ENCODE data around the gene BUB1B.
"Not testable (repeated sequence)": the region's sequence is repeated elsewhere in the genome, so short reads cannot be mapped to it uniquely, and the experiment has no call there.

BUB1B gene

GRCh38 chr15:40137303-40138200, 23.3 kb upstream of the BUB1B start:
- DNase-seq, result no peak

DNA sequence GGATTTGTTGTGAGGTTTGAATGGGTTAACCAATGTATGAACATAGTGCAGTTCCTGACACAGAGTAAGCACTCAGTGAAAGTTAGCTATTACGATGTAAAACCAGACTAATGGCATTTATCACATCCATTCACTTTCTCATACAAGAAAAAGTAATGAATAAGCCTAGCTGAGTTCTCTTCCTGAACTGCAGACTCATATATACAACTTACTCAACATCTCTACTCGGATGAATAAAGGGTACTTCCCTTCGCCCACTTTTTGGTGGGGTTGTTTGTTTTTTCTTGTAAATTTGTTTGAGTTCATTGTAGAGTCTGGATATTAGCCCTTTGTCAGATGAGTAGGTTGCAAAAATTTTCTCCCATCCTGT, 22.7 kb upstream of the BUB1B start:
- not testable (repeated sequence) for DNase-seq

- DNase-seq, result no peak
Observed at GRCh38 chr15:40142428-40142827, 18.4 kb upstream of the BUB1B start.

GRCh38 chr15:40146037-40146436, 14.8 kb upstream of the BUB1B start:
- no peak for DNase-seq

DNA sequence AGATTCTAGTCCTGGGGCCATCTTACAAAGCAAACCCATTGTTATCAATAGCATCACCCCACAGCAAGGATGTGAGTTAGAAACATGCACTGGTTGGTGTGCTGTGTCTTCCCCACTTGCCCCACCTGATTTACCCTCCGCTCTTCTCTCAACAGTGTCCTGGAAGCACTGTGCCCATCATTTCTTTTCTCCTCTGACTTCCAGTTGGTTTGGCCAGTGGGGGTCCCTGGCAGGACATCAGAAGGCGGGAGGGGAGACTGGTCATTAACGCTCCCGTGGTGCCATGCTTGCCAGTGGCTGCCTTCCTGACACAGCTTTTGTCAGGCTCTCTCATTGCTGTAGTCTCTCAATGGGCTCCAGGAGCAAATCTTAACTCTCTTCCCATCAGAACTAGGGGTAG, 11.5 kb upstream of the BUB1B start:
- DNase-seq, result no peak

DNA sequence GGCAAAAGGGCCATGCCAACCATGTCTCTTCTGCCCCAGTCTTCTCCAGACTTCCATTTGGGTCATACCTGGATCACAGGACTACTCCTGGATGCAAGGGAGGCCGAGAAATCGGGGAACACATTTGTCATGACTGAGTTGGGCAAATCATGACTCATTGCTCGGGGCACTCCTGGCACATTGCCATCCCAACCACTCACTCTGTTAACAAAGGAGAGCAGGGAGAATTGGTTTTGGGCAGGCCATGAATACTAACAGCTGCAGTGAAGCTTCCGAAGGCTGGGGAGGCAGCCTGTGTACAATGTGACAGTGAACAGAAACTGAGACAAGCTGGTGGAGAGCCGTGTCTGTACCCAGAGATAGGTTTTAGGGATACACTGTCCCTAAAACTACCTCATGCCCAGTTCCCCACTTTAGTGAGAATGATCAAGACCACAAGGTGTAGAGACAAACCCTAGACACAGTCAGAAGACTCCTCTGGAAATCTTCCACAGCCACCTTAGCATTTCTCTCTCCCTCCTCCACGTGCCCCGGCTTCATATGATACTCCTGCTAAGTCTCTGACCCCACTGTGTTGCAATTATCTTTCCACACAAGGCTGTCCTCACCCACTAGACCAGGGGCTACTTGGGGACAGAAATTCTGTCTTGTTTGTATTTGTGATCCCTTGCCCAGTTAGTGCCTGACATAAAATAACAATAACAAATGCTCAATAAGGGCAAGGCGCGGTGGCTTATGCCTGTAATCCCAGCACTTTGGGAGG, 10.5 kb upstream of the BUB1B start:
- DNase-seq, result no peak

DNA sequence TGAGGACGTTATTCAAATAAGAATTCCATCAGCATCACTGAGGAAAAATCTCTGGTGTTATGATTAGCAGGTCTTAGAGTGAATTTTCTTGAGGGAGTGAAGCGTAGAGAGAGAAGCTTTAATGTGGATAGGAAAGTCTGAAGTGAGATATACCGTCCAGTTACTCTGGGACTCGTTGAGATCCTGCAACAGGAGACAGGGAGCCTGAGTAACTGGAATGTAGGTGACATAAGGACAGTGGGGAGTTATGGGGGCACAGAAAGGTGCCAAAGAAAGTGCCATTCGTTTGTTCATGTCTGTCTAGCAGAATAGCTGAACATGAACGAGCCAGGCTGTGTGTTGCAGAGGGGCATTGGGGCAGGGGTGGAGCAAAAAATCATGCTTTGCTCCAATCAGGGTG, 9.4 kb upstream of the BUB1B start:
- no peak for DNase-seq

GRCh38 chr15:40151991-40152390, 8.9 kb upstream of the BUB1B start:
- no peak for DNase-seq

- DNase-seq, result not testable (repeated sequence)
Observed at GRCh38 chr15:40154821-40155220, 6.0 kb upstream of the BUB1B start.

DNA sequence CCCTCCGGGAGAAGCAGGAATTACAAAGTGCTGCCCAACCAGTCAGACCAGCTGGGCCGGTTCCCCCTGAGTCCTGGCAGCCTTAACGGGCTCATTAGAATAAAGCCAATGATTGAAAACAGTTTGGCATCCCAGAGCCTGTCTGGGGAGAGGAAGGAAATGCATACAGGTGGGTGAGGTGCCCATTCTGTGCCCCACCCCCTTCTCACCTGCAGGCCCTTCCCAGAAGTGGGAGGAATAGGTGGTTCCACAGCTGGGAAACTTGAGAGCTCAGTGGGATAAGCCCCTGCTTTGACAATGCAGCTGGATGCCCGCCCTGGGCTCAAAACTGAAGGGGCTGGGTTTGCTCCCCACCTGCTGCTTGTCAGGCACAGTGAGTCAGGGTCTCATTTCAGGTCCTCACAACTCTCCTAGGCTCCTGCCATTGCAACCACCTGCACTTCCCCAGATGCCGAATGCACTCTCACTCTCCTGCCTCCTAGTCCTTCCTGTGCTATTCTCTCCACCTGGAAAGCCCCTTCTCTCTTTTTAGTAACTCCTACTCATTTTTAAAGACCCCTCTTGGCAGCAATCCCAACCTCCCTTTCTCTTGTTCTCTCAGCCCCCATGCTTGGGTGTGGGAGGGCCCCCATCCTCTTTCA, 5.5 kb upstream of the BUB1B start:
- DNase-seq, result no peak

- DNase-seq, result no peak
Observed at GRCh38 chr15:40157778-40158447, 3.0 kb upstream of the BUB1B start.

- DNase-seq, result no peak
Observed at GRCh38 chr15:40160021-40160420, 848 bp upstream of the BUB1B start.

DNA sequence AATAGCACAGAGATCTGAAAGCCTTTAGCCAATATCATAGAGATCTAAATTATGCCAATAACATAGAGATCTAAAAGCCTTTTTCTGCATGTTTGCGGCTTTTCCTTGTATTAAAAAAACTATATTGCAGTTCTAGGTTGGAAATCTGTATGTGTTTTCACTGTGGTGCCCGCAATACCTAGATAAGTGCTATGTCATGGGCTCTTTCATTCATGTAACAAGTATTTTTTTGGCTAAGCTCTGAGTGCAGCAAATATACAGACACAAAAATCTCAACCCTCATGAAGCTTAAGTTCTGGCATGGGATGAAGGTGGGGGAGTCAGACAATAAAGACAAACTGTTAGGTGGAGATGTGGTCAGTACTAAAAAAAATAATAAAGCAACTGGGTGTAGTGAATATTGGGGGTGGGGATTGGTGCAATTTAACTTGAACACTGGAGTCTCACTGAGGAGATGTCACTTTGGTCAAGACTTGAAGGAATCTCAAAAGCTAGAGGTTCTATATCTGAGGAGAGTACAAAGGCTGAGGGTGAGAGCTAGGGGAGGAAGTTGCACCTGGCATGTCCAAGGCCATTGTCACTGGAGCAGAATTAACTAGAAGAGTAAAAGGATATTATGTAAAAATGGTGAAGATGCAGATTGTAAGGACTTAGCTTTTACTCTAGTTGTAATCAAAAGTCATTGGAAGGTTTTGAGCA, 973 bp downstream of the BUB1B start:
- DNase-seq, result no peak

DNA sequence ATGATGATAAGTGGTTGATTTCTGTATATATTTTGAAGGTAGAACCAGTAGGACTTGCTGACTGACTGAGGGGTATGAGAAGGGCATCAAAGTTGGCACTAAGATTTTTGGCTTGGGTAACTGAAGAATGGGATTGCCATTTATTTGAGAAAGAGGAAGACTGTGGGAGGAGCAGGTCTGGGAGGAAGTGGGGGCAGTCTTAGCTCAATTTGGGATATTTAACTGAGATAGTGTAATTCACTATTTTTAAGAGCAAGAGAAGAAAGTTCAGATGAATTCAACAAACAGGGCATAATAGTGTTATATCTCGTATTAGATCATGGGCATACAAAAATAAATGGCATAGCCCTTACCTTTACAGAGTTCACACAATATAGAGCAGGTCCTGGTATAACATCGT, 1.7 kb downstream of the BUB1B start:
- DNase-seq, result no peak

- DNase-seq, result no peak
Observed at GRCh38 chr15:40163657-40164416, 3.0 kb downstream of the BUB1B start.

DNA sequence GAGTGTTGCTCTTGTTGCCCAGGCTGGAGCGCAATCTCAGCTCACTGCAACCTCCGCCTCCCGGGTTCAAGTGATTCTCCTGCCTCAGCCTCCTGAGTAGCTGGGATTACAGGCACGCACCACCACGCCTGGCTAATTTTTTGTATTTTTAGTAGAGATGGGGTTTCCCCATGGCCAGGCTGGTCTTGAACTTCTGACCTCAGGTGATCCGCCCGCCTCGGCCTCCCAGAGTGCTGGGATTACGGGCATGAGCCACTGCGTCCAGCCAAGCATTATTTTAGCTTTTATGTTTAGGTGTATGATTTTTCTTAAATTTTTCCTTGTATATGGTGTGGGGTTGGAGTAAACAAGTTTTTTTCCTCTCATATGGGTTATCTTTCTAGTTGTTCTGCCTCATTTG, 6.5 kb downstream of the BUB1B start:
- not testable (repeated sequence) for DNase-seq

GRCh38 chr15:40175160-40175559, 14.3 kb downstream of the BUB1B start:
- no peak for DNase-seq

DNA sequence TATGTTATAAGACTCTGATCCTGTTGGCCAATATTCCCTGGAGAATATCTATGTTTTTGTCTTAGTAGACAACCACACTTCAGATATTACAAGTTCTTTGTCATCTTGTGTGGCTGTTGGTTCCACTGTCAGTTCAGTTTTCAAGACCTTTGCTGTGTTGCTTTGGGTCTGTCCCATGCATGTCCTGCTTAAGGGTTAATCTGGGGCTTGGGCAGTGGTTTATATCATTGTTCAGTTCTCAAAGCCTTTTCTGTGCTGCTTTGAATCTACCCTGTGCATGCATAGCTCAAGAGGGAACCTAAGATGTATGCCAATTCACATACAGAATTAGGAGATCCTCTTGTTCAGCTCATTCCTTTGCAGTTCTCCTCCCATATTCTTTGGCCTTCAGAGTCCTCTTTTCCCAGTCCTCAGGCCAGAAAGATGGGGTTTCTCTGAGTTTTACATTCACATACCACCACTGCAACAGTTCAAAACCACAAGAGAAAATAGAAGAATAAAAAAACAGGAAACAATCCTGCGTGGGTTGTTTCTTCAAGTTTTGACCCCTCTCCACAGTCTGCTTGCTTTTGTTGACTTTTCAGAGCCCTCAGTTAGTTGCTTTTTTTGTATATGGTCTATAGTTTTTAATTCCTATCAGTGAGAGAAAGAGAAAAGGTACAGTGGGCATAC, 21.6 kb downstream of the BUB1B start:
- no peak for DNase-seq

GRCh38 chr15:40183636-40184463, 23.0 kb downstream of the BUB1B start:
- no peak for DNase-seq

GRCh38 chr15:40190591-40190990, 29.7 kb downstream of the BUB1B start:
- no peak for DNase-seq

Measured in GDM1 (cell line).